HG03060 (cell line): ENCODE data around the gene MYH9.

Experiments
- ATAC-seq: cut with Tn5 transposase; IDR thresholded peaks from one replicate; pipeline ENCODE4 v1.9.1; 2021; ENCODE audit warnings: low read depth, moderate number of reproducible peaks; ENCODE audit not compliant: unreplicated experiment

MYH9 gene

GRCh38 chr22:36369004-36369921 is 18.5 kb downstream of the MYH9 start:
- ATAC-seq, result no peak

- ATAC-seq, result no peak
Measured at GRCh38 chr22:36368359-36368983, 19.3 kb downstream of the MYH9 start.

- no peak for ATAC-seq
Measured at GRCh38 chr22:36367479-36367878, 20.3 kb downstream of the MYH9 start.

- no peak for ATAC-seq
Measured at GRCh38 chr22:36367066-36367465, 20.7 kb downstream of the MYH9 start.

- ATAC-seq, result no peak
Measured at GRCh38 chr22:36366291-36366708, 21.5 kb downstream of the MYH9 start.

- no peak for ATAC-seq
Measured at GRCh38 chr22:36365020-36365411, 22.8 kb downstream of the MYH9 start.

GRCh38 chr22:36364255-36365019 is 23.3 kb downstream of the MYH9 start:
- ATAC-seq, result no peak

GRCh38 chr22:36363349-36363981 is 24.3 kb downstream of the MYH9 start:
- no peak for ATAC-seq

- ATAC-seq, result no peak
Measured at GRCh38 chr22:36362932-36363331, 24.8 kb downstream of the MYH9 start.

GRCh38 chr22:36362075-36362474 is 25.7 kb downstream of the MYH9 start:
- ATAC-seq, result no peak

GRCh38 chr22:36360871-36361383 is 26.8 kb downstream of the MYH9 start:
- ATAC-seq, result no peak

- no peak for ATAC-seq
Measured at GRCh38 chr22:36360011-36360410, 27.8 kb downstream of the MYH9 start.

- ATAC-seq, result no peak
Measured at GRCh38 chr22:36359470-36359996, 28.2 kb downstream of the MYH9 start.

- no peak for ATAC-seq
Measured at GRCh38 chr22:36358533-36359469, 29.0 kb downstream of the MYH9 start.

GRCh38 chr22:36356708-36357624 is 30.8 kb downstream of the MYH9 start:
- no peak for ATAC-seq

GRCh38 chr22:36355894-36356293 is 31.9 kb downstream of the MYH9 start:
- ATAC-seq, result no peak

GRCh38 chr22:36355362-36355761 is 32.4 kb downstream of the MYH9 start:
- ATAC-seq, result no peak
